Measurements from ENCODE around the gene ATP2C1.
"Not testable (repeated sequence)": the region's sequence is repeated elsewhere in the genome, so short reads cannot be mapped to it uniquely, and the experiment has no call there.

The ATP2C1 gene

GRCh38 chr3:130893376-130894129 lies at the start of gene ATP2C1:
Gene ATP2C1, plus strand, starts transcription at chr3:130894084. Its CDS starts 686 bp downstream, at chr3:130894770.
- in situ Hi-C loops (cut with MboI; ENCODE audit: low sequenced_read_pairs) = loop anchor here (10.0 kb wide), 1 partner anchor 129 kb away; no protein-coding TSS in a partner anchor

GRCh38 chr3:130844462-130844861 lies 49.4 kb upstream of the ATP2C1 start:
- in situ Hi-C loops (cut with MboI; ENCODE audit: low sequenced_read_pairs) = no loop called here

GRCh38 chr3:130846181-130846580 lies 47.7 kb upstream of the ATP2C1 start:
- in situ Hi-C loops (cut with MboI; ENCODE audit: low sequenced_read_pairs) = no loop called here

- in situ Hi-C loops (cut with MboI; ENCODE audit: low sequenced_read_pairs) = no loop called here
Measured at GRCh38 chr3:130849091-130849552, 44.8 kb upstream of the ATP2C1 start.

GRCh38 chr3:130850044-130850797 lies 43.7 kb upstream of the ATP2C1 start:
- in situ Hi-C loops (cut with MboI; ENCODE audit: low sequenced_read_pairs) = no loop called here

GRCh38 chr3:130850843-130851242 lies 43.0 kb upstream of the ATP2C1 start:
- in situ Hi-C loops (cut with MboI; ENCODE audit: low sequenced_read_pairs) = no loop called here

- in situ Hi-C loops (cut with MboI; ENCODE audit: low sequenced_read_pairs) = no loop called here
Measured at GRCh38 chr3:130851277-130851676, 42.6 kb upstream of the ATP2C1 start.

GRCh38 chr3:130853581-130853980 lies 40.3 kb upstream of the ATP2C1 start:
- in situ Hi-C loops (cut with MboI; ENCODE audit: low sequenced_read_pairs) = no loop called here

GRCh38 chr3:130854208-130854864 lies 39.5 kb upstream of the ATP2C1 start:
- in situ Hi-C loops (cut with MboI; ENCODE audit: low sequenced_read_pairs) = no loop called here

- in situ Hi-C loops (cut with MboI; ENCODE audit: low sequenced_read_pairs) = no loop called here
Measured at GRCh38 chr3:130857336-130858026, 36.4 kb upstream of the ATP2C1 start.

- in situ Hi-C loops (cut with MboI; ENCODE audit: low sequenced_read_pairs) = not testable (repeated sequence)
Measured at GRCh38 chr3:130862130-130862529, 31.8 kb upstream of the ATP2C1 start.

GRCh38 chr3:130865489-130865888 lies 28.4 kb upstream of the ATP2C1 start:
- in situ Hi-C loops (cut with MboI; ENCODE audit: low sequenced_read_pairs) = no loop called here

GRCh38 chr3:130866327-130866726 lies 27.6 kb upstream of the ATP2C1 start:
- in situ Hi-C loops (cut with MboI; ENCODE audit: low sequenced_read_pairs) = no loop called here

GRCh38 chr3:130870423-130870822 lies 23.5 kb upstream of the ATP2C1 start:
- in situ Hi-C loops (cut with MboI; ENCODE audit: low sequenced_read_pairs) = no loop called here

- in situ Hi-C loops (cut with MboI; ENCODE audit: low sequenced_read_pairs) = no loop called here
Measured at GRCh38 chr3:130876594-130876993, 17.3 kb upstream of the ATP2C1 start.

- in situ Hi-C loops (cut with MboI; ENCODE audit: low sequenced_read_pairs) = no loop called here
Measured at GRCh38 chr3:130878464-130878863, 15.4 kb upstream of the ATP2C1 start.

- in situ Hi-C loops (cut with MboI; ENCODE audit: low sequenced_read_pairs) = no loop called here
Measured at GRCh38 chr3:130889416-130889946, 4.4 kb upstream of the ATP2C1 start.

GRCh38 chr3:130892759-130893375 lies 1.0 kb upstream of the ATP2C1 start:
- in situ Hi-C loops (cut with MboI; ENCODE audit: low sequenced_read_pairs) = loop anchor here (10.0 kb wide), 1 partner anchor 128 kb away; no protein-coding TSS in a partner anchor

GRCh38 chr3:130894130-130894985 lies 474 bp downstream of the ATP2C1 start:
- in situ Hi-C loops (cut with MboI; ENCODE audit: low sequenced_read_pairs) = loop anchor here (10.0 kb wide), 1 partner anchor 130 kb away; no protein-coding TSS in a partner anchor

Data from HL-60/S4 treated with retinoic acid at 250 ng/mL for 4 days and 3 days (cell line).